Right cardiac atrium (tissue), 5 donors: Measurements from ENCODE around the gene ADGRD1. TPM values are rescaled to one million over a fixed set of nuclear protein-coding genes. Genes with fewer than 3 reads are reported as not detected.
"Not testable (repeated sequence)": the region's sequence is repeated elsewhere in the genome, so short reads cannot be mapped to it uniquely, and the experiment has no call there.

Source experiments
- ATAC-seq, 2 donors: fragments of 200-7000 bp; cut with Tn5 transposase; one replicate each; pipeline versions ENCODE4 v1.8.0 to v1.9.1; 2020; ENCODE audit warnings: moderate library complexity in 2 of 2, mild to moderate bottlenecking in 1 of 2
- DNase-seq, 3 donors: peaks; one replicate each; pipeline ENCODE4 v3.0.0-alpha.2; 2020
- H3K27ac ChIP-seq: one replicate; pipeline ENCODE4 v1.5.1; 2013; ENCODE audit warnings: mild to moderate bottlenecking, low read length, control low read depth, moderate library complexity
- H3K27me3 ChIP-seq: one replicate; pipeline ENCODE4 v1.6.1; 2013; ENCODE audit not compliant: control insufficient read depth, insufficient read depth
- H3K4me1 ChIP-seq: one replicate; pipeline ENCODE4 v1.6.1; 2013; ENCODE audit warnings: low read length; ENCODE audit not compliant: control insufficient read depth, insufficient read depth
- H3K4me3 ChIP-seq: one replicate; pipeline ENCODE4 v1.5.1; 2013; ENCODE audit warnings: low read length, control low read depth
- H3K9me3 ChIP-seq: one replicate; pipeline ENCODE4 v1.6.1; 2013; ENCODE audit warnings: low read length; ENCODE audit not compliant: control insufficient read depth
- WGBS: extraction: QIAGEN DNeasy Blood & Tissue Kit; methylation state at CpG from one replicate; pipeline ENCODE4 v1.1.7; 2013; 5-methylcytosine and 5-hydroxymethylcytosine counted together
- intact Hi-C, 4 donors: fragments of 100-400 bp; cut with DNase I; formaldehyde crosslinking; loops; one replicate each; pipeline versions ENCODE4 v1.11.0 to v1.14.0; 2022 to 2023
- polyA plus RNA-seq: library from polyadenylated mRNA; stranded (reverse); fragments of 200-250 nt; gene quantifications from one replicate; pipeline ENCODE4 v1.2.3, GENCODE V29; 2013
- total RNA-seq, 4 donors: library from RNA; stranded (reverse); fragmentation: NEBNext Ultra II Directional; extraction: Animal tissue kit (Norgen Biotek cat#: 25700); gene quantifications; one replicate each; pipeline ENCODE4 v1.2.1, GENCODE V29; 2021
- donor health status: healthy with polysubstance abuse.
- donor health status: DM: no; HTN: yes; CAD: no.
- donor health status: DM: no; HTN: no; CAD: no.
- donor health status: DM: no; HTN: yes; CAD: no; lungs with severe emphysema.
- donor health status: DM: yes; HTN: yes; CAD: no.

The ADGRD1 gene
- total and polyA plus RNA-seq, 5 donors, result 50.0 to 386 (median 234) TPM

DNA sequence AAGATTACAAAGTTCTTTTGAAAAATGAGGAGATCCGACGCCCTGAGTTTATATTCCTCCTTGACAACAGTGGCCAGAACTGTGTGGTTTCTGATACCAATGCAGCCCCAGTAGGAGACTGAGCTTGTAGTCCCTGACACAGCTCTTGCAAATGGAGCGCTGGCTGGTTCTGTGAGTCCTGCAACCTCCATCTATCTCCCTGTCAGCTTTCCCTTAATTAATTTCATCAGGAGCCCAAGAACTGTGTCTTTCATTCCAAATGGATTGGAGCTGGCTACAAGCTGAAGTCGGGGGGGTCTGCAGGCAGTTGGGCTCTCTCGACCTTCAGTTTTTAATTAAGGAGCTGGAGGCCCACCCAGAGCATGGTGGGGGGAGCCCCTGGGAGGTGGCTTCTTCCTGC lies 160.6 kb downstream of the ADGRD1 start:
- no peak for ATAC-seq
- intact Hi-C loops, result no loop called here

DNA sequence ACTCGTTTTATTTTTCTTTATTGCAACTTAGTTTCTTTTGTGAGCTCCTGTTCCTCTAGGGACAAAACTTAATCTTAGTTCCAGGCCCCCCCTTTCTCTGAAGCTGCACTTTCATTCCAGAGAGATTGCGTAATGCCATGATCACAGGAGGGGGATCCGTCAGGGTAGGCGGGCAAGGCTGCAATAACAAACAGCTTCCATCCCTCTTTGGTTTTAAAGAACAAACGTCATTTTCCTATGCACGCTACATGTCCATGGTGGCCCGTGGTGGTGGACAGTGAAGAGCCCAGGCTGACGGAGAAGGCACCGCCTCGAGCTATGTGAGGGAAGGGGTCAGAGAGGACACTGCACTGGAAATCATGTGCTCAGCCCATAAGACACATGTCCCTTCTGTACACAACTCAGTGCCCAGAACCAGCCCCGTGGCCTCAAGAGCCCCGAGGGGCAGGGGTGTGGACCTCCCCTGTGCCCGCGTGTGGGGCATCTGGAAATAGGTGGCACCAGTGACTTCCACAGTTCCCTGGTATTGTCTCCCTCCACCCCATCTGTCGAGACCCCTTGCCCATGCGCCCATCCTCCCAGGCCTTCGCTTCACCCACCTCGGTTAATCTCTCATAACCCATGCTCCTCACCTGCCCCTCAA lies 161.4 kb downstream of the ADGRD1 start:
- DNase-seq (peak; percentile 8 to 50 (median 31)), ATAC-seq (peak; percentile 11 to 20)
- intact Hi-C loops, result no loop called here
- no peaks in the 10 kb centered on the region for H3K9me3 ChIP-seq
- no peaks in the 10 kb centered on the region for H3K27me3 ChIP-seq
- H3K4me1 ChIP-seq, result no peaks in the 10 kb centered on the region
- peak overlapping the region; percentile 0 for H3K27ac ChIP-seq
- 76% methylated on average over 18 of the region's 18 CpGs for WGBS
- no peak overlapping the region for H3K4me3 ChIP-seq

More for the DNA sequence above, 160.6 kb downstream of the ADGRD1 start:
- H3K4me3 ChIP-seq, result no peak overlapping the region
- DNase-seq, result peak; percentile 4 to 10 (median 5)
- H3K27me3 ChIP-seq, result no peaks in the 10 kb centered on the region
- no peaks in the 10 kb centered on the region for H3K9me3 ChIP-seq
- H3K27ac ChIP-seq, result no peak overlapping the region
- no peaks in the 10 kb centered on the region for H3K4me1 ChIP-seq
- 75% methylated on average over 5 of the region's 5 CpGs for WGBS

DNA sequence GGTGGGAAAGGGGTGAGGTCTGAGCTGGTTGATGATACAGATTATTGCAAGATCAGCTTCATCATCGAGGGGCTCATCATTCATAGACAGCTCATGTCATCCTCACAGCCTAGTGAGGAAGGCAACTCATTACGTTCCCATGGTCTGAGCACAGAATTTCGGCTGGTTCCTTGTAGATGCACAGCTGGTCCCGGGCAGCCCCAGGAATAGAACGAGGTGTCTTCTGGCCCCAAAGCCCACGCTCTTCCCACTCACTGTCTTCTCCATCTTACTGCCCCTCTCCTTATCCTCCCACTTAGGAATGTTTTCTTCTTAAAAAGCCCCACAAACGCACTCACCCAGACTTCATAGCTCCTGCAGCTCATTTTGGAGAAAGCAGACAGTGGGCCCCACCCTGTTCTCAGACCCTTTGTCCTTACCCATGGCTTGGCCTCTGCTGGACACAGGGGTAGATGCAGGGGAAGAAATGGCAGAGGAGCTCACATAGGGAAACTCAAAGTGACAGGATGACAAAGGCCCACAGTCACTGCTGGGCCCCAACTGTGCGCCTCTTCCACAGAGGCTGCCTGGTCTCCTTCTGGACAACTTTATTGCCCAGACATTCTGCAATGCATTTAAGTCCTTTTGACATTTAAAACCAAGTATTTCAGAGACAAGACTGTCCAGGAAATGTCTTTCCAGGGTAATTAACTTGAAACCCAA lies 162.2 kb downstream of the ADGRD1 start:
- intact Hi-C loops, result no loop called here
- Histone ChIP-seq H3K27me3 (no peaks in the 10 kb centered on the region), H3K9me3 (no peaks in the 10 kb centered on the region), H3K4me1 (no peaks in the 10 kb centered on the region), H3K4me3 (no peak overlapping the region), H3K27ac (no peak overlapping the region)
- WGBS, result 88% methylated on average over 8 of the region's 8 CpGs
- DNase-seq, result peak in 2 of 3 donors; percentile 3 to 7
- ATAC-seq, result no peak

DNA sequence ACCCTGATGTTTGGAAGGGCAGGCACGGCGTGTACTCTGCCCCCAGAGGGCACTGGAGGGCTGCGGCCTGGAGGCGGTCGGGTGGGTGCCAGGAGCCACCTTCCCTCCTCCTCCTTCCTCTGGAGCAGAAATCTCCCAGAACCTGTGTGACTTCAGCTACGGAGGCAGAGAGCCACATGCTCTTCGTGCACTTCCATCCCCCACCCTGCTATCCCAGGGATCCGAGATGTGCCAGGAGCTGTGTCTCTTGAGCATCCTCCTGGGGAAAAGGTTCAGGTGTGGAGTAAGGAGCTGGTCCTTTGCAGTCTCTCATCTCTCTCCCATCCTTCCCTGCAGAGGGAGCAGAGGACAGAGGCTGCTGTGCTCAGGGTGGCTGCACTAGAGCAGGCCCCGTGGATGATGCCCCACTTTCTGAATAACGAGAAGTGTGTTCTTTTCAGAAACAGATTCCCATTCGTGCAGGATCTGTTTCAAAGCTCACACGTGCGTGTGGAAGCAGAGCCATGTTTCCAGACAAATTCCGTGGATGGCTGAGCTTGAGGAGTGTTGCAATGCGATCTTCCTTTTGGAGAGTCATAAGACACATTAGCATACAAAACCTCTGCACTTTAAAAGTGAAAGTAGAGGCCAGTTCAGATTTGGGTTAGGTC lies 162.9 kb downstream of the ADGRD1 start:
- WGBS, result 43% methylated on average over 15 of the region's 15 CpGs
- Histone ChIP-seq H3K27me3 (no peaks in the 10 kb centered on the region), H3K4me3 (no peak overlapping the region), H3K27ac (no peak overlapping the region), H3K9me3 (no peaks in the 10 kb centered on the region), H3K4me1 (no peaks in the 10 kb centered on the region)
- intact Hi-C loops, result no loop called here
- ATAC-seq (peak; percentile 17 to 36), DNase-seq (peak in 2 of 3 donors; percentile 13 to 67)

DNA sequence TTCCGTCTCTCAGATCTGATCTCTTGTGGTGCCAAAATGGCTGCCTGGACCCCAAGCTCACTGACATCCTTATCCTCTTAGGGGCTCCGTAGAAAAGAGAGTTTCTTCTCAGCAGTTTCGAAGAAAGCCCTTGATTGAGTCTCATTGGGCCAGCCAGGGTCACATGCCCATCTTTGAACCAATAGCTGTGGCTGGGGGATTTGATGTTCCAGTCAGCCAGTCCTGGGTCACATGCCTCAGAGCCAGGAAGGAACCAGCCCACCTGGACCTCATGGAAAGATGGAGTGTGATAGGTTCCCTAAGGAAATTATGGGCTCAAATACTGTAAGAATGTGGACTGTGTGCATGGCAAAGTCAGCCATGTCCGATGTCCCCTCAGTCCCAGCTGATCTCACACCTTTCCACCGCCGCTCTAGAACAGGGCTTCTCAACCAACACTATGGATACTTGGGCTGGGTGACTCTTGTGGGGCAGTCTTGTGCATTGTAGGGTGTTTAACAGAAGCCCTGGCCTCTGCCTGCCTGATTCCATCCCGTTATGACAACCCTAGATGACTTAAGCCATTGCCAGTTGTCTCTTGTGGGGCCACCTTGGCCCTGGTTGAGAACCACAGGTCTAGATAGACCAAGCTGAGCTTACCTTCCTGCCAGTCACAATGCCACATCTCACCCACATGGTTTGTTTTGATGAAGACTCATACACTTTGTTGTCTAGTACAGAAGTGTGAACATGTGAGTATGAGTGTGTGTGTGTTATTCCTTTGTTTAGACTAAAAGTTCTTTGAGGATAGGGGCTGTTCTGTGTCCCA lies 163.9 kb downstream of the ADGRD1 start:
- H3K4me1 ChIP-seq, result no peaks in the 10 kb centered on the region
- no peaks in the 10 kb centered on the region for H3K27me3 ChIP-seq
- WGBS, result 86% methylated on average over 7 of the region's 7 CpGs
- no peak overlapping the region for H3K27ac ChIP-seq
- no peaks in the 10 kb centered on the region for H3K9me3 ChIP-seq
- H3K4me3 ChIP-seq, result no peak overlapping the region
- intact Hi-C loops, result no loop called here
- DNase-seq (peak in 1 of 3 donors; percentile 5), ATAC-seq (no peak)

DNA sequence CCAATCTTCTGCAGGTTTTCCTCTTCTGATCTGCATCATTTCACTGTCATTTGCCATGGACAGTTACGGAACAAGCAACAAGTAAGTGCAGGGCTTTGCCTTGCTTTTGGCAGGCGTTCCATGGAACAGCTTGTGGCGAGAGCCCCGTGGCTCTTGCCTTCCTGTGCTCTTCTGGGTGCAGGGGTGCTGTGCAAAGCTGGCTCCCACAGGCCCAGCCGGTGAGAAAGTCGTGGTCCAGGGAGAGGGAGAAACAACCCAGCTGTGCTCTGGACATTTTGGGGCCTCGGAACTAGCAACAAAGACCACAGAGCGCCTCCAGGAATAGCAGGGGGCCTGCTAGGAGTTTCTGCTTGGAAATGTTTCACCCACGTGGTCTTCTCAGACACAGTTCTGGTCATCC lies 164.7 kb downstream of the ADGRD1 start:
- H3K27me3 ChIP-seq, result no peaks in the 10 kb centered on the region
- no peaks in the 10 kb centered on the region for H3K9me3 ChIP-seq
- no peaks in the 10 kb centered on the region for H3K4me1 ChIP-seq
- H3K27ac ChIP-seq, result no peak overlapping the region
- 77% methylated on average over 9 of the region's 9 CpGs for WGBS
- ATAC-seq, result no peak
- no peak overlapping the region for H3K4me3 ChIP-seq
- intact Hi-C loops, result no loop called here
- peak in 1 of 3 donors; percentile 4 for DNase-seq

DNA sequence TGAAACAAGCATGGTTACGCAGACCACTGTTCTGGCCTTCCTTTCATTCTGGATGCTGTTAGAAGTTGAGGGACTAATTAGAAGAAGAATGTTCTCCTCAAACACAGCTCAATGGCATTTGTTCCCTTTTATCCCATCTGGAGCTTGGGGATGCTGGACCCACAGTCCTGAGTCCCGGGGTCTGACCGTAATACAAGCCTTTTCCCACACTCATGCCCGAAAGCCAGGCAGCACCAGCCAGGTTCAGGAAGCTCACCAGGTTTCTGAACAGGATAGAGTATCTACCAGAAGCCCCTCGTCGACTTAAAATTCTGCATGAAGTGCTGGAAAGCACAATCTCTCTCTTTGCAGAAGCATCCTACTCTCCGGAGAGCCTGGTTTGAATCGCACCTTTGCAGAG lies 165.6 kb downstream of the ADGRD1 start:
- DNase-seq, intact Hi-C loops, H3K27me3 ChIP-seq, H3K9me3 ChIP-seq, H3K4me3 ChIP-seq, H3K4me1 ChIP-seq, H3K27ac ChIP-seq, ATAC-seq: not testable (repeated sequence)
- 96% methylated on average over 8 of the region's 8 CpGs for WGBS

DNA sequence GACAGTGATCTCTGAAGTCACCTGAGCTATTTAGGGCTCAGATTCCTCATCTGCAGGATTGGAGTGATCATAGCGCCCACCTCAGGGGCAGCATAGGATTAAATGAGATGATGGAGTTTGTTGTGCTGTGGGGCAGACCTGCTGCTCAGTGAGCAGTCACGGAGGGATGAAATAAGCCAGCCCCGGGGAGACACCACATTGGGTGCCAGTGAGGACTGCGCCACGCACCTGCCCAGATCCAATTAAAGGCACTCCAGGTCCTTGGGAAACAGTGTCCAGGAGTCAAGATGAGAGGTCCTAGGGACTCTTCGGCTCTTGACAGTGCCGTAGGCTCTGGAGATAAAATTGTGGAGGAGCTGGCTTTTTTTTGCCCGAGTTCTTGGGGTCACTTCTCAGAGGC lies 166.2 kb downstream of the ADGRD1 start:
- intact Hi-C loops, result no loop called here
- Histone ChIP-seq H3K27me3 (no peaks in the 10 kb centered on the region), H3K9me3 (no peaks in the 10 kb centered on the region), H3K4me3 (no peak overlapping the region), H3K27ac (no peak overlapping the region), H3K4me1 (no peaks in the 10 kb centered on the region)
- DNase-seq (no peak), ATAC-seq (no peak)
- WGBS, result 90% methylated on average over 8 of the region's 8 CpGs

DNA sequence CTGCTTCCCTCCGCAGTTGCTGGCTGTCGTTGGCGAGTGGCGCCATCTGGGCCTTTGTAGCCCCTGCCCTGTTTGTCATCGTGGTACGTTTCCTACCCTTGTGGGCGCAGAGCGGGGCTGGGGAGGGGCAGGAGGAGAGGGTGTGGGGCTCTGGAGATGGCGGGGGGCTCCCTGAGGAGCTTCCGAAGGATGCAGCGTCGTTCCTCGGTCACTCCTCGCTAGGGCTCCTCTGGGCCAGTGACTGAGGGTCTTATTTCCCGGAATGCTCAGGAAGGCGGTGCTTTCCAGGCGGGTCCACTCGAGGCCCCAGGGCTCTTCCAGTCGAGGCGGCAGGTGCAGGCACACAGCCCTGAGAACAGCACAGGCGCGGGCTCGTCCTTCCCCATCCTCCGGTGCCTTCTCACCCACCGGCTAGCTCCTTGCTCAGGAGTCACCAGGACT lies 167.1 kb downstream of the ADGRD1 start:
- intact Hi-C loops, result no loop called here
- Histone ChIP-seq H3K4me1 (no peaks in the 10 kb centered on the region), H3K27ac (no peak overlapping the region), H3K9me3 (no peaks in the 10 kb centered on the region), H3K27me3 (no peaks in the 10 kb centered on the region), H3K4me3 (no peak overlapping the region)
- 87% methylated on average over 25 of the region's 25 CpGs for WGBS
- ATAC-seq (no peak), DNase-seq (peak in 1 of 3 donors; percentile 7)

DNA sequence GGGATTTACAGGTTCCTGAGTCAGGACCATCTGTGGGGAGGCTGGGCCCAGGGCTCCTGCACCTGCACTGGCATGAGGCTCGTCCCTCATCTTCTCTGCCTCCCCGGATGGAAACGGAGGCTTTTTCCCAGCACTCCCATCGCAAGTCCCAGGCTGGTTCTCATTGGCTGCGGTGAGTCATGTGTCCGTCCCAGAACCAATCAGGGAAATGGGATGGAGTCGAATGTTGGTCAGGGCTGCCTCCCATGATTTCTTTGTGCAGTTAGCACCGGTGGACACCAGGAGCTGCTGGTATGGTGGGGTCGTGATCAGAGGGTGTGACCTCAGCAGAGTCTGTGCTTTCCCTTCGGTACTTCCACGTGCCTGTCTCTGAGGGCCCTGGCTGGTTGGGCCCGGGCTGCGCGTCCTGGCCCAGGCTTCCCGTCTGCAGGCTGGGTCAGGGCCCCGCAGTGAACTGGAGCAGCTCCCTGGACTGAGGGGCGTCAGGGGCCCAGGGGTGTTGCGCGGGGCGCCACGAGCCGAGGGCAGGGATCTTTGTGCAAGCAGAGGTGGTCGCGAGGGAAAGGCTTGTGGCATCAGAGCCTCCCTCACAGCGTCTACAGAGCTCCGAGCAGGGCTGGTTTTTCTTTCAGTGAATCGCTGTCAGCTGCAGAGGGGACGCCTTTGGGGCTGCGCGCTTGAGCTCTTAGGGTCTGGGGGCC lies 168.1 kb downstream of the ADGRD1 start:
- Histone ChIP-seq H3K9me3 (no peaks in the 10 kb centered on the region), H3K4me1 (no peaks in the 10 kb centered on the region), H3K27me3 (no peaks in the 10 kb centered on the region), H3K27ac (no peak overlapping the region), H3K4me3 (no peak overlapping the region)
- DNase-seq (no peak), ATAC-seq (peak in 1 of 2 donors; percentile 8)
- intact Hi-C loops, result no loop called here
- 91% methylated on average over 30 of the region's 30 CpGs for WGBS
